H1 (cell line): Measurements from ENCODE around the gene CCS. TPM values are rescaled to one million over a fixed set of nuclear protein-coding genes. Genes with fewer than 3 reads are reported as not detected.
A peak's percentile ranks its signal among the peaks of the same experiment; 100 is the strongest.

Experiments used
- HDAC2 ChIP-seq, 2 experiments: fragments of 300-600 bp in 1 of 2; sonication (generic) in 1 of 2; IDR thresholded peaks; 2 replicates each; pipeline ENCODE4 v1.6.1; 2011 to 2012; ENCODE audit warnings: low read depth in 2 of 2, low read length in 2 of 2, mild to moderate bottlenecking in 2 of 2, moderate library complexity in 2 of 2, borderline replicate concordance in 1 of 2, inconsistent platforms in 1 of 2
- SAP30 ChIP-seq: fragments of 300-600 bp; sonication (generic); IDR thresholded peaks from 2 replicates; pipeline ENCODE4 v1.7.1; 2012; ENCODE audit warnings: low read length, moderate library complexity, mild to moderate bottlenecking, inconsistent platforms; ENCODE audit not compliant: insufficient read depth, insufficient replicate concordance
- SIN3A ChIP-seq, 2 experiments: IDR thresholded peaks in 1 of 2; conservative IDR thresholded peaks in 1 of 2; 2 replicates each; pipeline ENCODE4 v1.6.1; 2011 to 2012; ENCODE audit warnings: low read length in 2 of 2, improper control_type of control experiment in 1 of 2, low read depth in 1 of 2, mild to moderate bottlenecking in 1 of 2
- polyA plus RNA-seq, 7 experiments: library from polyadenylated mRNA; depleted of rRNA in 3 of 7; stranded (reverse) in 5 of 7; unstranded in 2 of 7; fragments of >200 nt in 5 of 7; fragments of 200-250 nt in 2 of 7; gene quantifications; 1 replicate in 5 of 7; 2 replicates in 1 of 7; 4 replicates in 1 of 7; pipeline versions ENCODE4 v1.2.1 to v1.2.3, GENCODE V29; 2011 to 2013; ENCODE audit warnings: missing spikeins in 2 of 7, mixed read lengths in 2 of 7
- total RNA-seq: library from RNA; stranded (reverse); fragmentation: NEBNext Ultra II Directional; extraction: Animal tissue kit (Norgen Biotek cat#: 25700); gene quantifications from 2 replicates; pipeline ENCODE4 v1.2.1, GENCODE V29; 2021

CCS gene
- total and polyA plus RNA-seq, 2 of the 8 experiments (the other 6 are each of a cell fraction or from before 2014, with no cell fraction given): 37.1 to 37.7 TPM

DNA sequence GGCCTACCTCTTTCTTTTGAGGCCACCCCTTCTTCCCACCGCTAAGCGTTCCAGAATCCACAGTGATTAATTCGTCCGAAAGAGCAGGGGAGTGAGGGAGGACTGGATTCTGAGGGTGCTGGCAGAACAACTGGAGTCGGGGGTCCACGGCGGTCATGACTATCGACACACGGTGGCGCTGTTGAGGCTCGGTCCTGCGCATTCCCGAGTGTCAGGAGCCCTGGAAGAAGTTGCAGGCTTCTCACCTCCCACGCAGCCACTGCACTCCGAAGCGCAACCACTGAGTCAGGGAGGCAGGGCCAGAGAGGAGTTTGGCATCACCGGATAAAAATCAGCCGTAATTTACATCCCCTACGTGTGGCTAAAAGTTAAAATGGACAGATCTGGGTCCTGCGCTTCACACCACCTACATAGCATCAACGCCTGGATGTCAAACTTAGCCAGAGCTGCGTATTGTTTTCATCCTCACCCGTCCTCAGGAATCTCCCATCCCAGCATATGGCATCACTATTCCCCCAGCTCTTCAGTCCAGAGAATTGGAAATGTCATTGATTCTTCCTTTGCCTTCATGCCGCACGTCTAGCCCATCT is 13.9 kb upstream of the CCS start (continued):
- peak in 1 of 2 experiments; percentile 77; a peak in 1 of 4 replicates for TF ChIP-seq HDAC2 (IDR thresholded peaks at IDR 0.05; ENCODE audit: borderline replicate concordance in 1 of 2, low read depth in 2 of 2, low read length in 2 of 2)
- TF ChIP-seq SIN3A (conservative IDR thresholded peaks at IDR 0.05 in 1 of 2, IDR thresholded peaks at IDR 0.05 in 1 of 2; ENCODE audit: low read depth in 1 of 2, low read length in 2 of 2): 0 out of 4 replicates have a peak, but pooled peaks of 1 of the 2 experiments have one; percentile 59
- TF ChIP-seq SAP30: no peak
